SK-N-SH (cell line): ENCODE data around the gene DKC1. TPM values are rescaled to one million over a fixed set of nuclear protein-coding genes. Genes with fewer than 3 reads are reported as not detected.

ENCODE experiments used
- CTCF ChIA-PET: fragments of 300-600, 350-600 bp; formaldehyde crosslinking; extraction: SDS; loops from one replicate; lab custom pipeline; 2021; lab: Yijun Ruan, JAX
- POLR2A ChIA-PET: fragments of 350-600 bp; sonication (Branson Sonifier 250); formaldehyde crosslinking; extraction: SDS; loops from one replicate; lab custom pipeline; 2020; ENCODE audit warnings: antibody characterized with exemption, inconsistent platforms; lab: Yijun Ruan, JAX
- DNase-seq: peaks from one replicate; pipeline ENCODE4 v3.0.0; 2012
- H2AFZ ChIP-seq: fragments of 200-600 bp; sonication (generic); 2 replicates; pipeline ENCODE4 v1.8.1; 2016; ENCODE audit warnings: antibody characterized with exemption, mild to moderate bottlenecking, low read depth
- H3F3A ChIP-seq: fragments of 200-600 bp; sonication (generic); replicated peaks from 2 replicates; pipeline ENCODE3; 2016; ENCODE audit warnings: antibody characterized with exemption, mild to moderate bottlenecking; ENCODE audit not compliant: insufficient read depth
- H3K27ac ChIP-seq, 2 experiments: fragments of 200-500 bp in 1 of 2; fragments of 200-600 bp in 1 of 2; sonication (Bioruptor generic) in 1 of 2; sonication (generic), shearing (Covaris generic) in 1 of 2; 2 replicates each; pipeline versions ENCODE4 v1.5.1 to v1.6.1; 2014 to 2016; ENCODE audit warnings: low read depth in 2 of 2, inconsistent platforms in 1 of 2, low read length in 1 of 2, mild to moderate bottlenecking in 1 of 2, mixed read lengths in 1 of 2
- H3K27me3 ChIP-seq: fragments of 200-600 bp; sonication (generic), shearing (Covaris generic); 2 replicates; pipeline ENCODE4 v1.6.1; 2016; ENCODE audit warnings: mixed run types; ENCODE audit not compliant: insufficient read depth
- H3K36me3 ChIP-seq, 2 experiments: fragments of 200-500 bp in 1 of 2; fragments of 200-600 bp in 1 of 2; sonication (Bioruptor generic) in 1 of 2; sonication (generic) in 1 of 2; replicated peaks in 1 of 2; 2 replicates each; pipeline versions ENCODE3 to v1.5.1; 2014 to 2016; ENCODE audit warnings: low read length in 1 of 2, mild to moderate bottlenecking in 1 of 2; ENCODE audit not compliant: insufficient read depth in 2 of 2, control insufficient read depth in 1 of 2
- H3K4me1 ChIP-seq, 2 experiments: fragments of 200-500 bp in 1 of 2; fragments of 200-600 bp in 1 of 2; sonication (Bioruptor generic) in 1 of 2; sonication (generic), shearing (Covaris generic) in 1 of 2; 2 replicates each; pipeline versions ENCODE4 v1.5.1 to v1.6.1; 2014 to 2016; ENCODE audit warnings: low read depth in 1 of 2, low read length in 1 of 2, mixed run types in 1 of 2; ENCODE audit not compliant: insufficient read depth in 2 of 2, control insufficient read depth in 1 of 2
- H3K4me2 ChIP-seq: fragments of 200-600 bp; sonication (generic), shearing (Covaris generic); 2 replicates; pipeline ENCODE4 v1.6.1; 2017; ENCODE audit warnings: mixed run types
- H3K4me3 ChIP-seq, 2 experiments: fragments of 200-500 bp in 1 of 2; fragments of 200-600 bp in 1 of 2; sonication (Bioruptor generic) in 1 of 2; sonication (generic), shearing (Covaris generic) in 1 of 2; 2 replicates each; pipeline versions ENCODE4 v1.5.1 to v1.8.1; 2014 to 2016; ENCODE audit warnings: low read depth in 2 of 2, inconsistent platforms in 1 of 2, low read length in 1 of 2, mild to moderate bottlenecking in 1 of 2, mixed read lengths in 1 of 2, moderate library complexity in 1 of 2
- H3K79me2 ChIP-seq: fragments of 200-600 bp; sonication (generic); 2 replicates; pipeline ENCODE4 v1.8.1; 2017; ENCODE audit warnings: mild to moderate bottlenecking; ENCODE audit not compliant: insufficient read depth
- H3K9ac ChIP-seq: fragments of 200-600 bp; sonication (generic); 2 replicates; pipeline ENCODE4 v1.6.1; 2017; ENCODE audit warnings: mixed run types
- H3K9me2 ChIP-seq: fragments of 200-600 bp; sonication (generic); 2 replicates; pipeline ENCODE4 v1.6.1; 2017; ENCODE audit warnings: mixed run types
- H3K9me3 ChIP-seq: fragments of 200-600 bp; sonication (generic); 2 replicates; pipeline ENCODE4 v1.6.1; 2017; ENCODE audit warnings: mixed run types, mild to moderate bottlenecking, moderate library complexity
- H4K20me1 ChIP-seq: fragments of 200-600 bp; sonication (generic); 2 replicates; pipeline ENCODE4 v1.6.1; 2017; ENCODE audit warnings: mild to moderate bottlenecking, mixed run types; ENCODE audit not compliant: insufficient read depth
- ELF1 ChIP-seq: IDR thresholded peaks from 2 replicates; pipeline ENCODE4 v1.4.0; 2012
- EP300 ChIP-seq, 2 experiments: IDR thresholded peaks; 2 replicates each; pipeline versions ENCODE4 v1.4.0 to v1.6.1; 2012; ENCODE audit warnings: borderline replicate concordance in 1 of 2, low read depth in 1 of 2, low read length in 1 of 2
- EZH2phosphoT487 ChIP-seq: fragments of 200-600 bp; sonication (generic); IDR thresholded peaks from 2 replicates; pipeline ENCODE4 v1.6.1; 2017; ENCODE audit warnings: low read depth, mixed run types, mild to moderate bottlenecking, antibody characterized with exemption, moderate library complexity, borderline replicate concordance
- FOSL2 ChIP-seq: IDR thresholded peaks from 2 replicates; pipeline ENCODE4 v1.4.0; 2012; ENCODE audit warnings: low read depth, mild to moderate bottlenecking, moderate library complexity, borderline replicate concordance
- FOXJ3 ChIP-seq: sonication (generic); formaldehyde crosslinking; IDR thresholded peaks from 2 replicates; pipeline ENCODE4 v1.5.1; 2020; ENCODE audit warnings: mild to moderate bottlenecking, missing genetic modification reagents
- FOXM1 ChIP-seq: IDR thresholded peaks from 2 replicates; pipeline ENCODE4 v1.4.0; 2012; ENCODE audit warnings: low read depth, mild to moderate bottlenecking
- GABPA ChIP-seq: IDR thresholded peaks from 2 replicates; pipeline ENCODE4 v1.4.0; 2012; ENCODE audit warnings: low read depth, mild to moderate bottlenecking
- GATA2 ChIP-seq: sonication (generic); formaldehyde crosslinking; IDR thresholded peaks from 2 replicates; pipeline ENCODE4 v1.5.0; 2020; ENCODE audit warnings: mild to moderate bottlenecking, missing genetic modification reagents
- JUND ChIP-seq: IDR thresholded peaks from 2 replicates; pipeline ENCODE4 v1.4.0; 2012
- NRF1 ChIP-seq: IDR thresholded peaks from 2 replicates; pipeline ENCODE4 v1.6.1; 2012; ENCODE audit warnings: low read depth, mild to moderate bottlenecking, low read length
- POLR2AphosphoS5 ChIP-seq: IDR thresholded peaks from 2 replicates; pipeline ENCODE4 v1.6.1; 2012; ENCODE audit warnings: low read depth, low read length
- RAD21 ChIP-seq: IDR thresholded peaks from 2 replicates; pipeline ENCODE4 v1.6.1; 2012; ENCODE audit warnings: mild to moderate bottlenecking, low read length
- RCOR1 ChIP-seq: fragments of 150-350 bp; IDR thresholded peaks from 2 replicates; pipeline ENCODE4 v1.6.1; 2017; ENCODE audit warnings: antibody characterized with exemption, low read length
- RFX5 ChIP-seq: IDR thresholded peaks from 2 replicates; pipeline ENCODE4 v1.6.1; 2012; ENCODE audit warnings: mild to moderate bottlenecking, improper control_type of control experiment, low read length
- SIN3A ChIP-seq: IDR thresholded peaks from 2 replicates; pipeline ENCODE4 v1.6.1; 2012; ENCODE audit warnings: low read depth, mild to moderate bottlenecking, low read length, moderate library complexity, borderline replicate concordance
- TAF1 ChIP-seq: IDR thresholded peaks from 2 replicates; pipeline ENCODE4 v1.6.1; 2012; ENCODE audit warnings: low read depth, mild to moderate bottlenecking, low read length, moderate library complexity, borderline replicate concordance
- TCF12 ChIP-seq: IDR thresholded peaks from 2 replicates; pipeline ENCODE4 v1.4.0; 2012
- TEAD4 ChIP-seq: IDR thresholded peaks from 2 replicates; pipeline ENCODE4 v1.4.0; 2012; ENCODE audit warnings: mild to moderate bottlenecking, borderline replicate concordance; ENCODE audit not compliant: insufficient read depth
- YY1 ChIP-seq: IDR thresholded peaks from 2 replicates; pipeline ENCODE4 v1.4.0; 2012; ENCODE audit warnings: low read depth, mild to moderate bottlenecking
- WGBS: methylation state at CpG from one replicate; pipeline ENCODE4 v1.1.6; 2017; ENCODE audit warnings: low lambda C conversion rate; 5-methylcytosine and 5-hydroxymethylcytosine counted together
- polyA plus RNA-seq, 3 experiments: library from polyadenylated mRNA; depleted of rRNA; stranded (reverse); fragments of >200 nt; gene quantifications; 2 replicates each; pipeline ENCODE4 v1.2.3, GENCODE V29; 2012
- TF ChIP-seq, protein P1 (sequence below): fragments of 150-350 bp; IDR thresholded peaks from 2 replicates; pipeline ENCODE4 v1.6.1; 2016; ENCODE audit warnings: mild to moderate bottlenecking, low read depth, low read length

DKC1 gene
- polyA plus RNA-seq, 1 of the 3 experiments (the other 2 are of a cell fraction) = 53.0 TPM

DNA sequence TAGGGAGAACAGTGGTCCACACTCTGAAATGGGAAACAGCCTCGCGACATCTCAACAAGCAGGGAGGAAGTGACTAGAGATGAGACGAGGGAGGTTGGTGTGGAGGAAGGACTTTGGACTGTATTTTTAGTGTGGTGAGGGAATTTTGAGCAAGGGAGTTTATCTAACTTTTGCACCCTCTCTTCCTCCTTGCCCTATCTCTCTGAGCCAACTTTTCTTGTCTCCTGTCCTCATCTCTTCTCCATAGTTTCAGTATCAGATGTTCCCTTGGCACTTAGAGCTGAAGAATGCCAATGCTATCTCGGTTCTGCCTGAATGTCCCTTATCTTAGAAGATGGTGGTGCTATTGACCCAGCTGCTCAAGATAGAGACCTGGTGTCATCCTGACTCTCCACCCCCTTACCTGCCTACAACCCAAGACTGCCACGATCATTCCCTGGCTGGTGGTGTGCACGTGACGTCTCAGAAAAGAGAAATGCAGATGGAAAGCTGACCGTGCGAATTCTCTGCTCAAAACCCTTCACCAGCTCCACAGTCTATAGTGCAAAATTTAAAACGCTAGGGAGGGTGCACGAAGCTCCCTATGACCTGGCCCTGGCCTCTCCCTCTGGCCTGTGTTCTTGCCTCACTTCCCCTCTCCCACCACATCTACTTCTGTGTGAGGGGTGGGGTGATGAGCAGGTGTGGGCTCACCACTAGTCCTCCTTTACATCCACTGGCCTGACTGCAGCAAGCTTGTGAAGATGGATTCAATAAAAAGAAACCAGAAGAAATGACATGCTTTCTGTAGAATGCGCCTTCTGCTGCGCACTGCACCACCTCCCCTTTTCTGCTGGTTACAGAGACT, 21.7 kb downstream of the DKC1 start:
- 63% methylated on average over 13 of the region's 13 CpGs for WGBS
- POLR2A ChIA-PET = no interaction called here
- H3K79me2 ChIP-seq = no peaks in the 10 kb centered on the region
- H3K27ac ChIP-seq = no peak overlapping the region
- H3K4me2 ChIP-seq = no peak overlapping the region
- H2AFZ ChIP-seq = no peak overlapping the region
- no peak for DNase-seq
- TF ChIP-seq NRF1 (no peak), EP300 (IDR thresholded peaks at IDR 0.05; ENCODE audit: borderline replicate concordance in 1 of 2, low read depth in 1 of 2, low read length in 1 of 2) (no peak), FOXM1 (no peak), FOXJ3 (CRISPR knock-in tag) (no peak), GABPA (no peak), RFX5 (no peak), RAD21 (no peak), ELF1 (no peak), TAF1 (no peak), TEAD4 (no peak), JUND (no peak), YY1 (no peak), RCOR1 (no peak), TCF12 (no peak), FOSL2 (no peak), POLR2AphosphoS5 (no peak), GATA2 (CRISPR knock-in tag) (no peak), EZH2phosphoT487 (no peak)
- TF ChIP-seq, protein P1, sequence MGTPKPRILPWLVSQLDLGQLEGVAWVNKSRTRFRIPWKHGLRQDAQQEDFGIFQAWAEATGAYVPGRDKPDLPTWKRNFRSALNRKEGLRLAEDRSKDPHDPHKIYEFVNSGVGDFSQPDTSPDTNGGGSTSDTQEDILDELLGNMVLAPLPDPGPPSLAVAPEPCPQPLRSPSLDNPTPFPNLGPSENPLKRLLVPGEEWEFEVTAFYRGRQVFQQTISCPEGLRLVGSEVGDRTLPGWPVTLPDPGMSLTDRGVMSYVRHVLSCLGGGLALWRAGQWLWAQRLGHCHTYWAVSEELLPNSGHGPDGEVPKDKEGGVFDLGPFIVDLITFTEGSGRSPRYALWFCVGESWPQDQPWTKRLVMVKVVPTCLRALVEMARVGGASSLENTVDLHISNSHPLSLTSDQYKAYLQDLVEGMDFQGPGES = no peak
- TF ChIP-seq, all 33 proteins: peak for 0
- CTCF ChIA-PET = no interaction called here
- H3F3A ChIP-seq = no peaks in the 10 kb centered on the region
- H3K9ac ChIP-seq = no peak overlapping the region
- no peak overlapping the region for H3K4me3 ChIP-seq
- no peaks in the 10 kb centered on the region for H3K27me3 ChIP-seq
- no peaks in the 10 kb centered on the region for H3K9me3 ChIP-seq
- no peaks in the 10 kb centered on the region for H3K36me3 ChIP-seq
- no peaks in the 10 kb centered on the region for H4K20me1 ChIP-seq
- no peaks in the 10 kb centered on the region for H3K9me2 ChIP-seq
- no peaks in the 10 kb centered on the region for H3K4me1 ChIP-seq

DNA sequence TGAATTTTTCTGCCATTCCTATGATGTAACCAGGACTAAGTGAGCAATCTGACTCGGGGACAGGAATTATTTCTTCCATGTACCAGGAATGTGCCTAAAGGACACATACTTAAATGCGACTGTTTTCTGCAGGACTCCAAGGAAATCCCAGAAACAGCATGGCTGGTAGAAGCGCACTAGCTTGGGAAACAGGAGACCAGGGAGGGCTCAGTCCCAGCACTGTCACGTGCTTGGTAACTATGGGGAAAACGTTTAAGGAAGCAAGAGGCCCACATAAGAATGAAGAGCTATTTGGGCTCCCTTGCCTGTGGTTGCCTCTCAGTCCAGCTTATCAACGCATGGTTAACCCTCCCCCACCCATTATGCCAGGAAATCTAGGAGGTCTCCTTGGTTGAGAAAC, 23.1 kb downstream of the DKC1 start:
- POLR2A ChIA-PET = no interaction called here
- no peak for TF ChIP-seq SIN3A
- no peak for TF ChIP-seq GATA2 (CRISPR knock-in tag)
- TF ChIP-seq FOSL2 = no peak
- TF ChIP-seq RAD21 = no peak
- TF ChIP-seq, all 33 proteins: peak for 0
- CTCF ChIA-PET = interaction anchor here (1.6 kb wide), 1 partner anchor 37 kb away, joined by 5 read pairs; no protein-coding TSS in a partner anchor

More for the DNA sequence above, 23.1 kb downstream of the DKC1 start:
- no peaks in the 10 kb centered on the region for H4K20me1 ChIP-seq
- H3F3A ChIP-seq = no peaks in the 10 kb centered on the region
- H3K79me2 ChIP-seq = no peaks in the 10 kb centered on the region
- H3K27ac ChIP-seq = no peak overlapping the region
- H3K27me3 ChIP-seq = no peaks in the 10 kb centered on the region
- H3K9me2 ChIP-seq = no peaks in the 10 kb centered on the region
- no peaks in the 10 kb centered on the region for H3K4me1 ChIP-seq
- no peak overlapping the region for H2AFZ ChIP-seq
- 51% methylated on average over 6 of the region's 6 CpGs for WGBS
- H3K4me2 ChIP-seq = no peak overlapping the region
- H3K4me3 ChIP-seq = no peak overlapping the region
- no peaks in the 10 kb centered on the region for H3K36me3 ChIP-seq
- no peak for DNase-seq
- no peak overlapping the region for H3K9ac ChIP-seq
- H3K9me3 ChIP-seq = no peaks in the 10 kb centered on the region
